Nephron (organoid): ENCODE data around the gene CEACAM20.
A peak's percentile ranks its signal among the peaks of the same experiment; 100 is the strongest.
"Not testable (repeated sequence)": the region's sequence is repeated elsewhere in the genome, so short reads cannot be mapped to it uniquely, and the experiment has no call there.

Source experiments
- H3K27ac Mint-ChIP-seq, 3 experiments: 2 replicates each; pipeline ENCODE4 v1.8.0; 2020; ENCODE audit warnings: mixed read lengths in 3 of 3, mild to moderate bottlenecking in 2 of 3, moderate library complexity in 1 of 3
- H3K27me3 Mint-ChIP-seq: 2 replicates; pipeline ENCODE4 v1.8.0; 2021; ENCODE audit warnings: low read depth, mild to moderate bottlenecking, moderate library complexity, mixed read lengths
- H3K36me3 Mint-ChIP-seq: 2 replicates; pipeline ENCODE4 v1.8.0; 2020; ENCODE audit warnings: low read depth, mixed read lengths
- H3K4me1 Mint-ChIP-seq: 2 replicates; pipeline ENCODE4 v1.8.0; 2020; ENCODE audit warnings: mixed read lengths
- H3K4me3 Mint-ChIP-seq, 3 experiments: 2 replicates each; pipeline ENCODE4 v1.8.0; 2020; ENCODE audit warnings: mild to moderate bottlenecking in 3 of 3, mixed read lengths in 3 of 3, moderate library complexity in 2 of 3
- H3K9me3 Mint-ChIP-seq: 2 replicates; pipeline ENCODE4 v1.8.0; 2020; ENCODE audit warnings: mixed read lengths
- TF ChIP-seq, protein P1 (sequence below), 3 experiments: fragments of 200-600 bp; sonication (generic); IDR thresholded peaks; one replicate each; pipeline ENCODE4 v1.5.0; 2021; ENCODE audit warnings: antibody characterized with exemption in 3 of 3; ENCODE audit not compliant: unreplicated experiment in 3 of 3

The CEACAM20 gene

DNA sequence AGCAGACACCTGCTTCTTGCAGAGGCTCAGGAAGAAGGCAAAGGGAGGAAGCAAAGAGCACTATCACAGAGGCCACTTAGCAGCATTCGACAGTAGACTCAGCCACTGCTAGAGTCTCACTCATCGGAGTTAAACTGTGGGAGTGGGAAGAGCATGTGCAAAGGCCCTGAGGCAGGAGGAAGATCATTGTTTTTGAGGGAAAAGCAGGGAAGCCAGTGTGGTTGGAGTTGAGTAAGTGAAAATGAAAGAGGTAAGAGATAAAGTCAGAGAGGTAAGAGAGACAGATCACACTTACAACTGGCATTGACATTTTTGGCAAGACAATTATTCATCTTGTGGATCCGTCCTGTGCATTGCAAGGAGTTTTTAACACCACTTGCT, 41.1 kb upstream of the CEACAM20 start:
- Mint-ChIP-seq H3K27ac (no peak overlapping the region), H3K4me3 (peak overlapping the region in 1 of 3 experiments; percentile 12), H3K36me3 (no peaks in the 10 kb centered on the region), H3K4me1 (peaks cover 30% of the 10 kb centered on the region), H3K9me3 (no peaks in the 10 kb centered on the region), H3K27me3 (peaks cover 12% of the 10 kb centered on the region)
- TF ChIP-seq, protein P1, sequence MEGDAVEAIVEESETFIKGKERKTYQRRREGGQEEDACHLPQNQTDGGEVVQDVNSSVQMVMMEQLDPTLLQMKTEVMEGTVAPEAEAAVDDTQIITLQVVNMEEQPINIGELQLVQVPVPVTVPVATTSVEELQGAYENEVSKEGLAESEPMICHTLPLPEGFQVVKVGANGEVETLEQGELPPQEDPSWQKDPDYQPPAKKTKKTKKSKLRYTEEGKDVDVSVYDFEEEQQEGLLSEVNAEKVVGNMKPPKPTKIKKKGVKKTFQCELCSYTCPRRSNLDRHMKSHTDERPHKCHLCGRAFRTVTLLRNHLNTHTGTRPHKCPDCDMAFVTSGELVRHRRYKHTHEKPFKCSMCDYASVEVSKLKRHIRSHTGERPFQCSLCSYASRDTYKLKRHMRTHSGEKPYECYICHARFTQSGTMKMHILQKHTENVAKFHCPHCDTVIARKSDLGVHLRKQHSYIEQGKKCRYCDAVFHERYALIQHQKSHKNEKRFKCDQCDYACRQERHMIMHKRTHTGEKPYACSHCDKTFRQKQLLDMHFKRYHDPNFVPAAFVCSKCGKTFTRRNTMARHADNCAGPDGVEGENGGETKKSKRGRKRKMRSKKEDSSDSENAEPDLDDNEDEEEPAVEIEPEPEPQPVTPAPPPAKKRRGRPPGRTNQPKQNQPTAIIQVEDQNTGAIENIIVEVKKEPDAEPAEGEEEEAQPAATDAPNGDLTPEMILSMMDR (IDR thresholded peaks at IDR 0.05; ENCODE audit: unreplicated experiment in 3 of 3): no peak

DNA sequence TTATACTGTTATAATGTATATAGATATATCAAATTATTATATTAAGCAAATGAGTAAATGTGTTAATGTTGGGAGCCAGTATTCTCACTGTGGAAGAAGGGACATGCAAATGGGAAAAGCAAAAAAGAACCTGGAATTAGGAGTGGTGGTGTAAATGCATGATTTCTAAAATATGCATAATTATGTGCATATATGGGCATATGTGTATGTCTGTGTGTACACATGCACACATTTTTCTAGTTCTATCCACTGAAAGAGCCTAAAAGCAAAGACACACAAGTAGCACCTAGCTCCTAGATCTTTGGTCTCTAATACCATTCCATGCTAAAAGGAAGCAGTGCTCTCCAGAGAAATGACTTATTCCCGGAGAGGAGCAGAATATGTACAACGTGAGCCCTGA, 38.3 kb upstream of the CEACAM20 start:
- Mint-ChIP-seq H3K4me3 (no peak overlapping the region), H3K27ac (no peak overlapping the region), H3K4me1 (peaks cover 6% of the 10 kb centered on the region), H3K36me3 (no peaks in the 10 kb centered on the region), H3K9me3 (no peaks in the 10 kb centered on the region), H3K27me3 (peaks cover 12% of the 10 kb centered on the region)
- TF ChIP-seq, protein P1 (IDR thresholded peaks at IDR 0.05; ENCODE audit: unreplicated experiment in 3 of 3): no peak

DNA sequence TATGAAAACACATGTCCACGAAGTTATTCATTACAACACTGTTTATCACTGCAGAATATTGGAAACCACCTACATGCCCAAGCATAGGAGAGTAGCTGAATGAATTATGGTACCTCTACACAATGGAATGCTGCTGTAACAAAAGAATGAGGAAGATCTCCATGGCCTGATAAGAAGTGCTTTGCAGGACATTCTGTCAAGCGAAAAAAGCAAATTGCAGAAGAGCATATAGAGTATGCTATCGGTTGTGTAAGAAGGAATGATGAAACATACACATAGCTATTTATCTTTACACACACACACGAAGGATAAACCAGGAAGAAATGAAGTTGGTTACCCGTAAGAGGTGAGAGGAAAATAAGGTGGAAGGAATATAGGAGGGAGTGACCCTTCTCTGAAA, 37.5 kb upstream of the CEACAM20 start:
- TF ChIP-seq, protein P1 (IDR thresholded peaks at IDR 0.05; ENCODE audit: unreplicated experiment in 3 of 3): no peak
- Mint-ChIP-seq H3K9me3 (no peaks in the 10 kb centered on the region), H3K36me3 (no peaks in the 10 kb centered on the region), H3K27ac (no peak overlapping the region), H3K27me3 (peaks cover 16% of the 10 kb centered on the region), H3K4me3 (no peak overlapping the region), H3K4me1 (peaks cover 6% of the 10 kb centered on the region)

DNA sequence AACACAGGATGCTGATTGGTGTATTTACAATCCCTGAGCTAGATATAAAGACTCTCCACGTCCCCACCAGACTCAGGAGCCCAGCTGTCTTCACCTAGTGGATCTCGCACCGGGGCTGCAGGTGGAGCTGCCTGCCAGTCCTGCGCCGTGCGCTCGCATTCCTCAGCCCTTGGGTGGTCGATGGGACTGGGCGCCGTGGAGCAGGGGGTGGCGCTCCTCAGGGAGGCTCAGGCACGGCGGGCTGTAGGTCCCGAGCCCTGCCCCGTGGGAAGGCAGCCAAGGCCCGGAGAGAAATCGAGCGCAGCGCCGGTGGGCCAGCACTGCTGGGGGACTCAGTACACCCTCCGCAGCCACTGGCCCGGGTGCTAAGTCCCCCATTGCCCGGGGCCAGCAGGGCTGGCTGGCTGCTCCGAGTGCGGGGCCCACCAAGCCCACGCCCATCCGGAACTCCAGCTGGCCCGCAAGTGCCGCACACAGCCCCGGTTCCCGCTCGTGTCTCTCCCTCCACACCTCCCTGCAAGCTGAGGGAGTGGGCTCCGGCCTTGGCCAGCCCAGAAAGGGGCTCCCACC, 33.7 kb upstream of the CEACAM20 start:
- not testable (repeated sequence) for H3K4me1 Mint-ChIP-seq, H3K27ac Mint-ChIP-seq, H3K9me3 Mint-ChIP-seq, H3K4me3 Mint-ChIP-seq, H3K36me3 Mint-ChIP-seq
- peaks cover 16% of the 10 kb centered on the region for H3K27me3 Mint-ChIP-seq

DNA sequence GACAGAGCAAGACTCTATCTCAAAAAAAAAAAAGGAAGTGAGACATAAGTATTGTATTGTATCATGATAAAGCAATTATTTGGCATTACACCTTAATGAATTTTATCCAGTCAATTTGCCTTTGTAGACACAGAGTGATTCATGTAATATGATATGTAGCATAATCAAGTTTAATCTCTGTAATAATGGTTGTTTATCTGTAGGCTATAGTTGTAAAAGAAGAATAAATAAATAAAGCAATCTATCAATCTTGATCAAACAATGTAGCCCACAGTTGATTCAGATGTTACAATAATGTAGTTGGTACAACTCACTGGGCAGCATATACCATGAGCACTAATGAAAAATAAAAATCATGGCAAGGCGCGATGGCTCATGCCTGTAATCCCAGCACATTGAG, 28.5 kb upstream of the CEACAM20 start:
- Mint-ChIP-seq H3K4me3 (no peak overlapping the region), H3K36me3 (no peaks in the 10 kb centered on the region), H3K27ac (no peak overlapping the region), H3K4me1 (no peaks in the 10 kb centered on the region), H3K27me3 (peaks cover 10% of the 10 kb centered on the region), H3K9me3 (no peaks in the 10 kb centered on the region)
- TF ChIP-seq, protein P1 (IDR thresholded peaks at IDR 0.05; ENCODE audit: unreplicated experiment in 3 of 3): no peak

DNA sequence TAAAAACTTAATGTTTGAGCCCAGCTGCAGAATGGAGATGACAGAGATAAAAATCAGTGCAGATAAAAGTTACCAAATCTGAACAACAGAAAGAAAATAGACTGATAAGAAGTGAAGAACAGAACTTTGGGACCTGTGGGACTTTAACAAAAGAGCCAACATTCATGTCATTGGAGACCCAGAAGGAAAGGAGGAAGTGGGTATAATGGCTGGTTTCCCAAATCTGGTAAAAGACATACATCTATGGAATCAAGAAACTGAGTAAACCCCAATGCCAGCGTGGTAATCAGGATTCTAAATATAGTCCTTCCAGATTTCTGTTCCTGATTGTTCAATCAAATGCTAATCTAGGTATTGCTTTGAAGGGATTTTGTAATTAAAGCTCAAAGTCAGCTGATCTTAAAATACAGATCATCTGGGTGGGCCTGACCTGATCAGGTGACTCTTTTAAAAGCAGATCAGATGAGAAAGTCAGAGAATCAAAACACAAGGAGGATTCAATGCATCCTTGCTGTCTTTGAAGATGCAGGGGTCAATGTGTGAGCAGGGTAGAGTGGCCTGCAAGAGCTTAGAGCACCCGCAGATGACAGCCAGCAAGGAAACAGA, 25.3 kb upstream of the CEACAM20 start:
- no peak overlapping the region for H3K27ac Mint-ChIP-seq
- no peaks in the 10 kb centered on the region for H3K4me1 Mint-ChIP-seq
- H3K27me3 Mint-ChIP-seq: peaks cover 9% of the 10 kb centered on the region
- H3K4me3 Mint-ChIP-seq: no peak overlapping the region
- TF ChIP-seq, protein P1 (IDR thresholded peaks at IDR 0.05; ENCODE audit: unreplicated experiment in 3 of 3): no peak
- no peaks in the 10 kb centered on the region for H3K9me3 Mint-ChIP-seq
- H3K36me3 Mint-ChIP-seq: no peaks in the 10 kb centered on the region
